GM10266 (cell line): Measurements from ENCODE around the gene PLXNC1.

Experiments
- DNase-seq: peaks from one replicate; pipeline ENCODE4 v3.0.0; 2012; ENCODE audit errors: extremely low spot score
- TF ChIP-seq, protein P1 (sequence below): IDR thresholded peaks from 2 replicates; pipeline ENCODE4 v1.5.1; 2012; ENCODE audit warnings: mild to moderate bottlenecking, low read depth; ENCODE audit not compliant: control insufficient read depth, insufficient read depth; ENCODE audit errors: missing control alignments

PLXNC1 gene

DNA sequence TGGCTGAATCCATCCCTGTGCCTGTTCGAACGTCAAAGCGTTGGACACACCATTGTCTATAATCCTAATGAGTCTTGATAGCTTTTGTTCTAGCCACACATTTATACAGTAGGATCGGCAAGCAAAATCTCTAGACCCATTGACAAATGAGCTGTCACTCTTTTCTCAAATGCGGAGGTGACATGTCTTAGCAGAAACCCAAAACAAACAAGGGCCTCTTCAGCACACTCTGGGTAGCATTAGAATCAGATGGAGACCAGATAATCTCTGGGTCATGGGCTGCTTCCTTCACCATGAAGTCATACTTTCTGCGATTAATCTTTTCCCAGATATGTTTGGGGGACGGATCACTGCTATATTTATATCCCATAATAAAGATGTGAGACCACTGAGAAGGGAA, 100.2 kb downstream of the PLXNC1 start:
- TF ChIP-seq, protein P1, sequence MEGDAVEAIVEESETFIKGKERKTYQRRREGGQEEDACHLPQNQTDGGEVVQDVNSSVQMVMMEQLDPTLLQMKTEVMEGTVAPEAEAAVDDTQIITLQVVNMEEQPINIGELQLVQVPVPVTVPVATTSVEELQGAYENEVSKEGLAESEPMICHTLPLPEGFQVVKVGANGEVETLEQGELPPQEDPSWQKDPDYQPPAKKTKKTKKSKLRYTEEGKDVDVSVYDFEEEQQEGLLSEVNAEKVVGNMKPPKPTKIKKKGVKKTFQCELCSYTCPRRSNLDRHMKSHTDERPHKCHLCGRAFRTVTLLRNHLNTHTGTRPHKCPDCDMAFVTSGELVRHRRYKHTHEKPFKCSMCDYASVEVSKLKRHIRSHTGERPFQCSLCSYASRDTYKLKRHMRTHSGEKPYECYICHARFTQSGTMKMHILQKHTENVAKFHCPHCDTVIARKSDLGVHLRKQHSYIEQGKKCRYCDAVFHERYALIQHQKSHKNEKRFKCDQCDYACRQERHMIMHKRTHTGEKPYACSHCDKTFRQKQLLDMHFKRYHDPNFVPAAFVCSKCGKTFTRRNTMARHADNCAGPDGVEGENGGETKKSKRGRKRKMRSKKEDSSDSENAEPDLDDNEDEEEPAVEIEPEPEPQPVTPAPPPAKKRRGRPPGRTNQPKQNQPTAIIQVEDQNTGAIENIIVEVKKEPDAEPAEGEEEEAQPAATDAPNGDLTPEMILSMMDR: no peak
- DNase-seq: no peak

DNA sequence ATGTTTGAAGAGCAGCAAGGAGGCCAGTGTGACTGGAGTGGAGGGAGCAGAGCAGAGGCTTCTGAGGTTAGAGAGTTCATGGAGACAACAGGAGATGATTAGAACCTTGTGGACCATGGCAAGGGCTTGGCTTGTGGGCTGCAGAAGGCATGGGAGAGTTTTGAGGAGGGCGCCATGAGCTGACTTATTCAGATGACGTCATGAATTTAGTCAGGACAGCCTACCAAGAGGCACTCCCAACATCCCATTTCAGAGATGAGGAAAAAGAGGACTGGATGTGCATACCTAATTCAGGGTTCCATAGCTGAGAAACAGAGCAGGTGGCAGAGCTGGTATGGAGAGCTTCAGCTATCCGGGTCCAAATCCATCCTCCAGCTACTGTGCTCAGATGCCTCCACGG, 101.8 kb downstream of the PLXNC1 start:
- DNase-seq: no peak

DNA sequence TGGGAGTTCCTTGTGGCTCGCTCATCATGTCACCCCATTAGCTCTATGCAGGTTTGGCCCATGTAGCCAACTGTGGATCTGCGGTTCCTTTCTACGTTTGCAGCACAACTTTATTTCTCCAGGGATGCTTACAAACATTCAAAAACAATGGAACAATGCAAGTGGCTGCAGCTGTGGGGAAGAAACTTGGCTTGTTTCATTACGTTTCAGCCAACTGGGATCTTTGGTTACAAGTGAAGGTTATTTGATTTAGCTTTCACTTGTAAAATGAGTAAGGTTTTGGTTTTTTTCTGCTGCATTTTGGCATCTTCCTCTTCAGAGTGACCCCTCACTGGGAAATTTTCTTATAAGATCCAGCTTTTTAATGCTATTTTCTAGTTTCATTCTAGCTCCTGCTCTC, 105.9 kb downstream of the PLXNC1 start:
- TF ChIP-seq, protein P1: no peak
- no peak for DNase-seq

More for the DNA sequence above, 101.8 kb downstream of the PLXNC1 start:
- TF ChIP-seq, protein P1: no peak

DNA sequence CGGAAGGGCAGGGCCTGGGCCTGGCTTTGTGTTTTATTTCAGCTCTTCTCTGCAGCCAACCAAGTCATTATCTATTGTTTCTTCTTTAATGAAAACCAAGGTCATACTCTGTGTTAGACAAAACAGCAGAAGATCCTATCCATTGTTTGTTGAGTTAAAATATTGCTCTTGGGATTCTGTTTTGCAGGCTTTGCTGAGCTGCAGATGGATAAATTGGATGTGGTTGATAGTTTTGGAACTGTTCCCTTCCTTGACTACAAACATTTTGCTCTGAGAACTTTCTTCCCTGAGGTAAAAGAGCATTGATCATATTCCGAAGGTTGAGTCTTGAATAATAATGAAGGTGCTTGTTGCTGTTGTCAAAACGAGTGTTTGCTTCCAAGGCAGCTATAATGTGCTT, 106.6 kb downstream of the PLXNC1 start:
- no peak for DNase-seq
- TF ChIP-seq, protein P1: no peak

DNA sequence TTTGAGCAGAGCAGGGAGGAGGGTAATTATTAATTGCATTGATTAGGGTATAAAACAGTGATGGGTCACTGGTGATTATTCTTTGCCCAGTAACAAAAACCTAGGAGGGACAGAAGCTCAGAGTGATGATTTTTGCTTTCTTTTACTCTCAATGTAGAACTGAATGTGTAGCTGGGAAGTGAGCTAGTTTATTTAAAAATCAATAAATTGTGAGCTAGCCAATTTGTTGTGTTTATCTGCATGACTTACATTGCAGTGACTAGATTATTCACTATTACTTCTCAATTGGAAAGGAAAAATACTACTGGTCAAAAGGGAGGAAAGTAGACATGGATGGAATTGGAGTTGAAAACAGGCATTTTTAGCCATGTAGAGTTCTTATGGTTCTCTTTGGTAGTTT, 107.1 kb downstream of the PLXNC1 start:
- TF ChIP-seq, protein P1: no peak
- no peak for DNase-seq

DNA sequence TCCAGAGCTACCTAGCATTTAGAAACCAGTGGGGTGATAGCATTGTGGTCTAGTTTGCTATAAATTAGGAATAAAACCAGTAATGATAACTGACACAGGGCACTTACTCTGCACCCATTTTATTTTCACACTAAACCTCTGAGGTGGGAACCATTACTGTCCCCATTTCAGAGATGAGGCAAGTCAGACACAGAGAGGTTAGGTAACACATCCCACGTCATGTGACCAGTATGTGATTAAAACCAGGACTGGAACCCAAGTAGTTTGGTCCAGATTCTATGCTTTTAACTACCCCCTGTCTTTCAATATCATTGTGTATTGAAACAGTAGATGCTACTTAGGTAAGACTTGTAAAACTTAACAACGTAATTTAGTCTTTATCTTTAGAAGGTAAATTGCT, 110.2 kb downstream of the PLXNC1 start:
- TF ChIP-seq, protein P1: no peak

DNA sequence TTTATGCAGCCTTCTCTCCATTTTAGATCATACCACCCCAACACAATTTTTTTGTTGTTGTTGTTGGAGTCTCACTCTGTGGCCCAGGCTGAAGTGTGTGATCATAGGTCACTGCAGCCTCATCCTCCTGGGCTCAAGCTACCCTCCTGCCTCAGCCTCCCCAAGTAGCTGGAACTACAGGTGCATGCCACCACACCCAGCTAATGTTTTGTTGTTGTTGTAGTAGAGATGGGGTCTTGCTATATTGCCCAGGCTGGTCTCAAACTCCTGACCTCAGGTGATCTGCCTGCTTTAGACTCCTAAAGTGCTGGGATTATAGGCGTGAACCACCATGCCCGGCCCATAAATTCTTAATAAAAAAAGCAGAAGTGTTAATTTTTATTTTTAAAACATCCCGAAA, 111.6 kb downstream of the PLXNC1 start:
- TF ChIP-seq, protein P1: no peak
- no peak for DNase-seq

More for the DNA sequence above, 110.2 kb downstream of the PLXNC1 start:
- no peak for DNase-seq
